ENCODE data around the gene ZNF283.

The ZNF283 gene

GRCh38 chr19:43872547-43873336 is 45.6 kb downstream of the ZNF283 start:
- DNase-seq, result no peak

- no peak for DNase-seq
These were observed 53.4 kb downstream of the ZNF283 start for GRCh38 chr19:43880483-43880882.

- no peak for DNase-seq
These were observed 56.7 kb downstream of the ZNF283 start, which contains the start of gene ZNF404 for GRCh38 chr19:43883864-43884263. Gene ZNF404, minus strand, starts transcription at chr19:43883964.

- no peak for DNase-seq
These were observed 68.7 kb downstream of the ZNF283 start for GRCh38 chr19:43895727-43896308.
